ENCODE results near the gene VWA7.
A peak's percentile ranks its signal among the peaks of the same experiment; 100 is the strongest.
"Not testable (repeated sequence)": the region's sequence is repeated elsewhere in the genome, so short reads cannot be mapped to it uniquely, and the experiment has no call there.

VWA7 gene

GRCh38 chr6:31794294-31794865, 17.3 kb upstream of the VWA7 start:
- H3K27me3 ChIP-seq (ENCODE audit: insufficient read depth, low read depth, severe bottlenecking) = no peaks in the 10 kb centered on the region
- peak; percentile 54 for DNase-seq
- no peaks in the 10 kb centered on the region for H3K9me3 ChIP-seq (ENCODE audit: severe bottlenecking)
- peak overlapping the region; percentile 96 for H3K4me3 ChIP-seq (ENCODE audit: low read depth, low read length)
- peak overlapping the region; percentile 93 for H3K27ac ChIP-seq
- no peak for TF ChIP-seq CTCF (IDR thresholded peaks at IDR 0.05; ENCODE audit: low read depth, low read length)
- H3K36me3 ChIP-seq = peaks cover 67% of the 10 kb centered on the region

GRCh38 chr6:31793927-31794245, 16.8 kb upstream of the VWA7 start:
- peak overlapping the region; percentile 96; the same call in 1 of the 2 replicates for H3K4me3 ChIP-seq (ENCODE audit: low read depth, low read length)
- not testable (repeated sequence) for H3K27me3 ChIP-seq (ENCODE audit: insufficient read depth, low read depth, severe bottlenecking); DNase-seq; H3K27ac ChIP-seq; H3K9me3 ChIP-seq (ENCODE audit: severe bottlenecking)
- H3K36me3 ChIP-seq = peaks cover 67% of the 10 kb centered on the region

GRCh38 chr6:31792761-31793171, 15.6 kb upstream of the VWA7 start:
- no peak overlapping the region for H3K4me3 ChIP-seq (ENCODE audit: low read depth, low read length)
- H3K36me3 ChIP-seq = peaks cover 64% of the 10 kb centered on the region
- no peak for TF ChIP-seq CTCF (IDR thresholded peaks at IDR 0.05; ENCODE audit: low read depth, low read length)
- H3K9me3 ChIP-seq (ENCODE audit: severe bottlenecking) = no peaks in the 10 kb centered on the region
- DNase-seq = no peak
- H3K27ac ChIP-seq = no peak overlapping the region
- H3K27me3 ChIP-seq (ENCODE audit: insufficient read depth, low read depth, severe bottlenecking) = no peaks in the 10 kb centered on the region

- H3K4me3 ChIP-seq (ENCODE audit: low read depth, low read length) = no peak overlapping the region
- peaks cover 64% of the 10 kb centered on the region for H3K36me3 ChIP-seq
- H3K27me3 ChIP-seq (ENCODE audit: insufficient read depth, low read depth, severe bottlenecking) = no peaks in the 10 kb centered on the region
- H3K27ac ChIP-seq = no peak overlapping the region
- TF ChIP-seq CTCF (IDR thresholded peaks at IDR 0.05; ENCODE audit: low read depth, low read length) = no peak
- H3K9me3 ChIP-seq (ENCODE audit: severe bottlenecking) = no peaks in the 10 kb centered on the region
- no peak for DNase-seq
These were observed 14.9 kb upstream of the VWA7 start for GRCh38 chr6:31792090-31792374.

GRCh38 chr6:31791324-31792089, 14.4 kb upstream of the VWA7 start:
- no peak overlapping the region for H3K27ac ChIP-seq

GRCh38 chr6:31785475-31785874, 8.3 kb upstream of the VWA7 start:
- no peaks in the 10 kb centered on the region for H3K27me3 ChIP-seq (ENCODE audit: insufficient read depth, low read depth, severe bottlenecking)
- TF ChIP-seq CTCF (IDR thresholded peaks at IDR 0.05; ENCODE audit: low read depth, low read length) = no peak
- H3K9me3 ChIP-seq (ENCODE audit: severe bottlenecking) = no peaks in the 10 kb centered on the region
- no peak for DNase-seq
- H3K36me3 ChIP-seq = peaks cover 88% of the 10 kb centered on the region
- no peak overlapping the region for H3K4me3 ChIP-seq (ENCODE audit: low read depth, low read length)
- H3K27ac ChIP-seq = no peak overlapping the region

More at GRCh38 chr6:31791324-31792089, 14.4 kb upstream of the VWA7 start:
- H3K27me3 ChIP-seq (ENCODE audit: insufficient read depth, low read depth, severe bottlenecking) = no peaks in the 10 kb centered on the region
- H3K9me3 ChIP-seq (ENCODE audit: severe bottlenecking) = no peaks in the 10 kb centered on the region
- no peak overlapping the region for H3K4me3 ChIP-seq (ENCODE audit: low read depth, low read length)
- H3K36me3 ChIP-seq = peaks cover 59% of the 10 kb centered on the region
- peak; percentile 88 for TF ChIP-seq CTCF (IDR thresholded peaks at IDR 0.05; ENCODE audit: low read depth, low read length)
- peak; percentile 85 for DNase-seq
